IPS DF 6.9 (cell line): ENCODE results near the gene NME7.
"Not testable (repeated sequence)": the region's sequence is repeated elsewhere in the genome, so short reads cannot be mapped to it uniquely, and the experiment has no call there.

Source experiments
- DNase-seq: peaks from one replicate; pipeline ENCODE4 v3.0.0-alpha.2; 2013; ENCODE audit warnings: low read depth, low spot score
- H3K27ac ChIP-seq: one replicate; pipeline ENCODE4 v1.5.1; 2013; ENCODE audit warnings: low read length, control low read depth
- H3K27me3 ChIP-seq: 2 replicates; pipeline ENCODE4 v1.6.1; 2013; ENCODE audit warnings: mild to moderate bottlenecking, low read length; ENCODE audit not compliant: control insufficient read depth, insufficient read depth
- H3K36me3 ChIP-seq: 2 replicates; pipeline ENCODE4 v1.6.1; 2013; ENCODE audit warnings: low read length; ENCODE audit not compliant: control insufficient read depth, insufficient read depth
- H3K4me1 ChIP-seq: 2 replicates; pipeline ENCODE4 v1.6.1; 2013; ENCODE audit warnings: low read length; ENCODE audit not compliant: control insufficient read depth, insufficient read depth
- H3K4me3 ChIP-seq: 2 replicates; pipeline ENCODE4 v1.5.1; 2013; ENCODE audit warnings: mild to moderate bottlenecking, low read length
- H3K9me3 ChIP-seq: 2 replicates; pipeline ENCODE4 v1.6.1; 2013; ENCODE audit warnings: low read length, inconsistent platforms; ENCODE audit not compliant: control insufficient read depth, insufficient read depth
- WGBS: extraction: QIAGEN DNeasy Blood & Tissue Kit; methylation state at CpG from one replicate; pipeline ENCODE4 v1.1.7; 2013; ENCODE audit warnings: mixed read lengths, missing lambda C conversion rate; ENCODE audit not compliant: insufficient read length, insufficient coverage; 5-methylcytosine and 5-hydroxymethylcytosine counted together

NME7 gene

GRCh38 chr1:169130683-169131082, 236.9 kb downstream of the NME7 start:
- WGBS: no CpG with 5 or more reads among the region's 4 CpGs
- DNase-seq: no peak

GRCh38 chr1:169129109-169129784, 238.3 kb downstream of the NME7 start:
- no CpG with 5 or more reads among the region's 6 CpGs for WGBS

More at GRCh38 chr1:169130683-169131082, 236.9 kb downstream of the NME7 start:
- Histone ChIP-seq H3K27me3 (no peaks in the 10 kb centered on the region), H3K27ac (no peak overlapping the region), H3K36me3 (no peaks in the 10 kb centered on the region; the same call in 1 of the 2 replicates), H3K4me3 (no peak overlapping the region), H3K4me1 (peaks cover 2% of the 10 kb centered on the region; the same call in 1 of the 2 replicates), H3K9me3 (no peaks in the 10 kb centered on the region)

GRCh38 chr1:169128562-169128961, 239.0 kb downstream of the NME7 start:
- H3K27ac ChIP-seq: no peak overlapping the region
- no peak overlapping the region for H3K4me3 ChIP-seq
- H3K4me1 ChIP-seq: no peaks in the 10 kb centered on the region
- DNase-seq: no peak
- no peaks in the 10 kb centered on the region; the same call in 1 of the 2 replicates for H3K36me3 ChIP-seq
- H3K9me3 ChIP-seq: no peaks in the 10 kb centered on the region
- WGBS: no CpG with 5 or more reads among the region's 2 CpGs
- no peaks in the 10 kb centered on the region for H3K27me3 ChIP-seq

More at GRCh38 chr1:169129109-169129784, 238.3 kb downstream of the NME7 start:
- no peak for DNase-seq
- Histone ChIP-seq H3K27ac (no peak overlapping the region), H3K4me1 (peaks cover 2% of the 10 kb centered on the region; the same call in 1 of the 2 replicates), H3K9me3 (no peaks in the 10 kb centered on the region), H3K27me3 (no peaks in the 10 kb centered on the region), H3K4me3 (no peak overlapping the region), H3K36me3 (no peaks in the 10 kb centered on the region; the same call in 1 of the 2 replicates)

- DNase-seq: no peak
- Histone ChIP-seq H3K4me1 (0 out of 2 replicates have a peak, but pooled peaks cover 1% of the 10 kb centered on the region), H3K9me3 (no peaks in the 10 kb centered on the region), H3K4me3 (no peak overlapping the region), H3K27ac (no peak overlapping the region), H3K27me3 (no peaks in the 10 kb centered on the region), H3K36me3 (no peaks in the 10 kb centered on the region; the same call in 1 of the 2 replicates)
- WGBS: no CpG with 5 or more reads among the region's 3 CpGs
Measured at GRCh38 chr1:169127305-169127704, 240.3 kb downstream of the NME7 start.

GRCh38 chr1:169126335-169126734, 241.3 kb downstream of the NME7 start:
- peaks cover 2% of the 10 kb centered on the region; the same call in 1 of the 2 replicates for H3K36me3 ChIP-seq
- no peaks in the 10 kb centered on the region for H3K27me3 ChIP-seq
- 0 out of 2 replicates have a peak, but pooled peaks cover 1% of the 10 kb centered on the region for H3K4me1 ChIP-seq
- H3K9me3 ChIP-seq: no peaks in the 10 kb centered on the region
- no peak overlapping the region for H3K27ac ChIP-seq
- H3K4me3 ChIP-seq: no peak overlapping the region
- DNase-seq: no peak
- WGBS: no CpG with 5 or more reads among the region's 3 CpGs

- not testable (repeated sequence) for H3K4me3 ChIP-seq, H3K27me3 ChIP-seq, H3K27ac ChIP-seq, H3K4me1 ChIP-seq, H3K36me3 ChIP-seq, DNase-seq, H3K9me3 ChIP-seq
- WGBS: no CpG with 5 or more reads among the region's 6 CpGs
Measured at GRCh38 chr1:169125597-169125996, 242.0 kb downstream of the NME7 start.

- Histone ChIP-seq H3K4me1 (0 out of 2 replicates have a peak, but pooled peaks cover 1% of the 10 kb centered on the region), H3K9me3 (no peaks in the 10 kb centered on the region), H3K36me3 (peaks cover 2% of the 10 kb centered on the region; the same call in 1 of the 2 replicates), H3K4me3 (no peak overlapping the region), H3K27ac (no peak overlapping the region), H3K27me3 (no peaks in the 10 kb centered on the region)
- no peak for DNase-seq
- no CpG with 5 or more reads among the region's 2 CpGs for WGBS
Measured at GRCh38 chr1:169124459-169124858, 243.1 kb downstream of the NME7 start.

- no CpG with 5 or more reads among the region's 6 CpGs for WGBS
- Histone ChIP-seq H3K4me1 (0 out of 2 replicates have a peak, but pooled peaks cover 1% of the 10 kb centered on the region), H3K27me3 (no peaks in the 10 kb centered on the region), H3K36me3 (peaks cover 2% of the 10 kb centered on the region; the same call in 1 of the 2 replicates), H3K27ac (no peak overlapping the region), H3K4me3 (no peak overlapping the region), H3K9me3 (no peaks in the 10 kb centered on the region)
- DNase-seq: no peak
Measured at GRCh38 chr1:169122976-169123375, 244.6 kb downstream of the NME7 start.

- H3K4me1 ChIP-seq: 0 out of 2 replicates have a peak, but pooled peaks cover 1% of the 10 kb centered on the region
- no peak for DNase-seq
- H3K9me3 ChIP-seq: no peaks in the 10 kb centered on the region
- H3K27me3 ChIP-seq: no peaks in the 10 kb centered on the region
- no CpG with 5 or more reads among the region's 6 CpGs for WGBS
- H3K27ac ChIP-seq: no peak overlapping the region
- peaks cover 2% of the 10 kb centered on the region; the same call in 1 of the 2 replicates for H3K36me3 ChIP-seq
- H3K4me3 ChIP-seq: no peak overlapping the region
Measured at GRCh38 chr1:169121146-169121923, 246.3 kb downstream of the NME7 start.

GRCh38 chr1:169120066-169120465, 247.5 kb downstream of the NME7 start:
- Histone ChIP-seq H3K4me1 (peaks cover 3% of the 10 kb centered on the region; the same call in 1 of the 2 replicates), H3K36me3 (peaks cover 2% of the 10 kb centered on the region; the same call in 1 of the 2 replicates), H3K4me3 (no peak overlapping the region), H3K9me3 (no peaks in the 10 kb centered on the region), H3K27ac (no peak overlapping the region), H3K27me3 (no peaks in the 10 kb centered on the region)
- WGBS: no CpG with 5 or more reads among the region's 5 CpGs
- no peak for DNase-seq
